NB4 (cell line): ENCODE data around the gene NT5DC3.

Source experiments
- POLR2A ChIP-seq: IDR thresholded peaks from 2 replicates; pipeline ENCODE4 v1.6.1; 2011; ENCODE audit warnings: mild to moderate bottlenecking; ENCODE audit not compliant: insufficient read length; ENCODE audit errors: extremely low read depth
- TF ChIP-seq, protein P1 (sequence below): IDR thresholded peaks from one replicate; pipeline ENCODE4 v1.5.1; 2012; ENCODE audit warnings: low read depth, low read length
- TF ChIP-seq, protein P2 (sequence below): IDR thresholded peaks from 2 replicates; pipeline ENCODE4 v1.6.1; 2011; ENCODE audit warnings: low read depth, low read length

DNA sequence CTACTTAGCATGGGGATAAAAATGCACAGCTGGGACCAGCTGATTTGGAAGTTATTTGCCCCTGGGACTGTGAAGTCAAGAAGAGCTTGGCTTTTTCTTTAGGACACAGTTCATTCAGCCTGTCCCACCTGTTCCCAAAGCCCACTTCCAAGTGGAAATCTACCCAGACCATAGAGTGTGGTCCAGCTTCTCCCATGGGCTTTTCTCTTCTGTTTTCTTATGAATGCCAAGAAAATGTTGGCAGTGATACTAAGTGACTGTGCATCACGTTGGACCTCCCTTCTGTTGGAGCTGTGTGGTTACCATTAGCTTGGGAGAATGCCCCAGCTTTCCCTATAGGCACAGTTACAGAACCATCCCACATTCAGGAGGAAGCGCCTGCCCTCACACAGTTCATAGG lies 89.4 kb downstream of the NT5DC3 start:
- TF ChIP-seq, protein P1, sequence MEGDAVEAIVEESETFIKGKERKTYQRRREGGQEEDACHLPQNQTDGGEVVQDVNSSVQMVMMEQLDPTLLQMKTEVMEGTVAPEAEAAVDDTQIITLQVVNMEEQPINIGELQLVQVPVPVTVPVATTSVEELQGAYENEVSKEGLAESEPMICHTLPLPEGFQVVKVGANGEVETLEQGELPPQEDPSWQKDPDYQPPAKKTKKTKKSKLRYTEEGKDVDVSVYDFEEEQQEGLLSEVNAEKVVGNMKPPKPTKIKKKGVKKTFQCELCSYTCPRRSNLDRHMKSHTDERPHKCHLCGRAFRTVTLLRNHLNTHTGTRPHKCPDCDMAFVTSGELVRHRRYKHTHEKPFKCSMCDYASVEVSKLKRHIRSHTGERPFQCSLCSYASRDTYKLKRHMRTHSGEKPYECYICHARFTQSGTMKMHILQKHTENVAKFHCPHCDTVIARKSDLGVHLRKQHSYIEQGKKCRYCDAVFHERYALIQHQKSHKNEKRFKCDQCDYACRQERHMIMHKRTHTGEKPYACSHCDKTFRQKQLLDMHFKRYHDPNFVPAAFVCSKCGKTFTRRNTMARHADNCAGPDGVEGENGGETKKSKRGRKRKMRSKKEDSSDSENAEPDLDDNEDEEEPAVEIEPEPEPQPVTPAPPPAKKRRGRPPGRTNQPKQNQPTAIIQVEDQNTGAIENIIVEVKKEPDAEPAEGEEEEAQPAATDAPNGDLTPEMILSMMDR = no peak
- no peak for TF ChIP-seq POLR2A
- TF ChIP-seq, protein P2, sequence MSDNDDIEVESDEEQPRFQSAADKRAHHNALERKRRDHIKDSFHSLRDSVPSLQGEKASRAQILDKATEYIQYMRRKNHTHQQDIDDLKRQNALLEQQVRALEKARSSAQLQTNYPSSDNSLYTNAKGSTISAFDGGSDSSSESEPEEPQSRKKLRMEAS = no peak
